Omental fat pad (tissue), 4 donors: ENCODE measurements around the gene FTCD. TPM values are rescaled to one million over a fixed set of nuclear protein-coding genes. Genes with fewer than 3 reads are reported as not detected.
"Not testable (repeated sequence)": the region's sequence is repeated elsewhere in the genome, so short reads cannot be mapped to it uniquely, and the experiment has no call there.

Experiments used
- ATAC-seq: fragments of 150-250 bp; one replicate; pipeline ENCODE4 v1.9.1; 2016; ENCODE audit warnings: mild to moderate bottlenecking, moderate library complexity; ENCODE audit not compliant: low FRiP score
- DNase-seq: peaks from one replicate; pipeline ENCODE4 v3.0.0-alpha.2; 2019; ENCODE audit warnings: low spot score
- total RNA-seq, 4 donors: library from RNA; depleted of rRNA; stranded (reverse); fragments of >200 nt; gene quantifications; one replicate each; pipeline ENCODE4 v1.1.0, GENCODE V29; 2016
- TF ChIP-seq, protein P1 (sequence below), 3 donors: fragments of 450-650 bp; IDR thresholded peaks; one replicate each; pipeline ENCODE4 v1.5.1; 2016 to 2017; ENCODE audit warnings: antibody characterized with exemption in 3 of 3, mild to moderate bottlenecking in 3 of 3, moderate library complexity in 2 of 3

FTCD gene
- total RNA-seq, 4 donors from 2014 or later, result not detected

- DNase-seq (no peak), ATAC-seq (no peak)
- TF ChIP-seq, protein P1, sequence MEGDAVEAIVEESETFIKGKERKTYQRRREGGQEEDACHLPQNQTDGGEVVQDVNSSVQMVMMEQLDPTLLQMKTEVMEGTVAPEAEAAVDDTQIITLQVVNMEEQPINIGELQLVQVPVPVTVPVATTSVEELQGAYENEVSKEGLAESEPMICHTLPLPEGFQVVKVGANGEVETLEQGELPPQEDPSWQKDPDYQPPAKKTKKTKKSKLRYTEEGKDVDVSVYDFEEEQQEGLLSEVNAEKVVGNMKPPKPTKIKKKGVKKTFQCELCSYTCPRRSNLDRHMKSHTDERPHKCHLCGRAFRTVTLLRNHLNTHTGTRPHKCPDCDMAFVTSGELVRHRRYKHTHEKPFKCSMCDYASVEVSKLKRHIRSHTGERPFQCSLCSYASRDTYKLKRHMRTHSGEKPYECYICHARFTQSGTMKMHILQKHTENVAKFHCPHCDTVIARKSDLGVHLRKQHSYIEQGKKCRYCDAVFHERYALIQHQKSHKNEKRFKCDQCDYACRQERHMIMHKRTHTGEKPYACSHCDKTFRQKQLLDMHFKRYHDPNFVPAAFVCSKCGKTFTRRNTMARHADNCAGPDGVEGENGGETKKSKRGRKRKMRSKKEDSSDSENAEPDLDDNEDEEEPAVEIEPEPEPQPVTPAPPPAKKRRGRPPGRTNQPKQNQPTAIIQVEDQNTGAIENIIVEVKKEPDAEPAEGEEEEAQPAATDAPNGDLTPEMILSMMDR (IDR thresholded peaks at IDR 0.05), result no peak
These were observed 30.3 kb upstream of the FTCD start for GRCh38 chr21:46185716-46186115.

GRCh38 chr21:46184625-46185555 is 29.5 kb upstream of the FTCD start:
- ATAC-seq, result peak; percentile 81
- peak; percentile 56 for DNase-seq
- TF ChIP-seq, protein P1 (IDR thresholded peaks at IDR 0.05), result no peak

DNA sequence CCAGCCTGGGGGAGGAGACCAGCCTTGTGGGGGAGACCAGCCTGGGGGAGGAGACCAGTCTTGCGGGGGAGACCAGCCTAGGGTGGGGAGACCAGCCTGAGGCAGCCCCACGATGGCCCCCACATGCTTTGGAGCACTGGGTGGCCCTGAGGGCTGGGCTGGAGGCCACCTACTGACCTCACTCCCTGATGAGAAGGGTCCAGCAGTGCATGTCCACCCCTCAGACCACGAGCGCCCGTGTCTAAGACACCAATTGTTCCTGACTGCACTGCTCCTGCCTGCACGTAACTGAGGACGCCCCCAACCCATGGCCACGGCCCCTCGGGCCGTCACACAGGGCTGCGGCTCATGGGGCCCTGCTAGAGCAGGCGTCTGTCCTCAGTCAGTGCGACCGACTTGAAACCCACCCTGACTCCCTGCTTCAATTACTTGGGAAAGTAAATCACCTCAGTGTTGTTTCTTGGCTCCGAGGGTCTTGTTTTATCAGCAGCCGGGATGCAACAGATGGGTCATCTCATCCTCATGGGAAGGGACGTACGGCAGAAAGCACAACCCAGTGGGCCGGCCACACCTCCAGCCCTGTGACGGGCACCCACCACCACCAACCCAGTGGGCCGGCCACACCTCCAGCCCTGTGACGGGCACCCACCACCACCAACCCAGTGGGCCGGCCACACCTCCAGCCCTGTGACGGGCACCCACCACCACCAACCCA is 28.7 kb upstream of the FTCD start, which contains the start of gene SPATC1L:
SPATC1L (minus strand) TSS at position 550 of the 715 bp plus-strand sequence. CDS start 1,643 bp downstream, outside the sequence.
- TF ChIP-seq, protein P1 (IDR thresholded peaks at IDR 0.05), result no peak
- no peak for DNase-seq
- ATAC-seq, result peak; percentile 40

DNA sequence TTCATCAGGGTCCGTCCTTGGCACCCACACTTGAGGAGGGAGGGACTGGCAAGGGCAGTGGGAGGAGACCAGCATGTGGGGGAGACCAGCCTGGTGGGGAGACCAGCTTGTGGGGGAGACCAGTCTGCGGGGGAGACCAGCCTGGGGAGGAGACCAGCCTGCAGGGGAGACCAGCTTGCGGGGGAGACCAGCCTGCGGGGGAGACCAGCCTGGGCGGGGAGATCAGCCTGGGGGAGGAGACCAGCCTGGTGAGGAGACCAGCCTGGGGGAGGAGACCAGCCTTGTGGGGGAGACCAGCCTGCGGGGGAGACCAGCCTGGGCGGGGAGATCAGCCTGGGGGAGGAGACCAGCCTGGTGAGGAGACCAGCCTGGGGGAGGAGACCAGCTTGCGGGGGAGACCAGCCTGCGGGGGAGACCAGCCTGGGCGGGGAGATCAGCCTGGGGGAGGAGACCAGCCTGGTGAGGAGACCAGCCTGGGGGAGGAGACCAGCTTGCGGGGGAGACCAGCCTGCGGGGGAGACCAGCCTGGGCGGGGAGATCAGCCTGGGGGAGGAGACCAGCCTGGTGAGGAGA is 28.0 kb upstream of the FTCD start:
- not testable (repeated sequence) for DNase-seq, ATAC-seq

DNA sequence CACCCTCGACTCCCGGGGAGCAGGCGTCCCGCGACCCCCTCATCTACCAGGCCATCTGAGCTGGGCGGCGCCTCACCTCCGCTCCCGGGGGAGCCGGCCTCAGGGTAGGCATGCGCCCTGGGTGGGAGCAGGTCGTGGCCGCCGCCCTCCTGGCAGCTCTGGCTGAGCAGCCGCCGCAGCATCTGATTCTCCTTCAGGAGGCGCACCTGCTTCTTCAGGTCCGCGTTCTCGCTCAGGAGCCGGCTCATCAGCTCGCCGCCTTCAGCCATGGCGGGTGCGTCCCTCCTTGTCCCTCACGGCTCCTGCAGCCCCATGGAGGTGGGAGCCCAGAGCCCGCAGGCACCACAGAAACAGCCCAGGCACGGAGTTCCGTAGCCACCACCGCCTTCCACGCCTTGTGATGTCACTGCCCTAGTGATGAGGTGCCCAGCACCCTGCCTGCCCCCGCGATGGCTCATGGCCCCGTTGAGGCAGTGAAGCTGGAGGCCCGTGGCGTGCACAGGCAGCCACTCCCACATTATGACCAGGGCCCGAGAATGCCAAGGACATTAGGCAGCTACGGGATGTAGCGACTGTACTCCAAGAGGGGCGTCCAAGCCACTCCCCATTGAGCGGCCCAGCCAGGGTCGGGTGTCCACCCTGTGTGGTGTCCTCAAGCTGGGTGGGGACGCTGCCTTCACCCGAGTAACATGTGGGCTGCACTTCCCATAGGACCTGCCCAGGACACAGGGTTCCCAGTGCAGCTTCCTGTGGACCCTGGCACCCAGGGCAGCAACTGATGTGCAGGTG is 27.4 kb upstream of the FTCD start:
- no peak for ATAC-seq
- TF ChIP-seq, protein P1 (IDR thresholded peaks at IDR 0.05), result no peak
- DNase-seq, result no peak

DNA sequence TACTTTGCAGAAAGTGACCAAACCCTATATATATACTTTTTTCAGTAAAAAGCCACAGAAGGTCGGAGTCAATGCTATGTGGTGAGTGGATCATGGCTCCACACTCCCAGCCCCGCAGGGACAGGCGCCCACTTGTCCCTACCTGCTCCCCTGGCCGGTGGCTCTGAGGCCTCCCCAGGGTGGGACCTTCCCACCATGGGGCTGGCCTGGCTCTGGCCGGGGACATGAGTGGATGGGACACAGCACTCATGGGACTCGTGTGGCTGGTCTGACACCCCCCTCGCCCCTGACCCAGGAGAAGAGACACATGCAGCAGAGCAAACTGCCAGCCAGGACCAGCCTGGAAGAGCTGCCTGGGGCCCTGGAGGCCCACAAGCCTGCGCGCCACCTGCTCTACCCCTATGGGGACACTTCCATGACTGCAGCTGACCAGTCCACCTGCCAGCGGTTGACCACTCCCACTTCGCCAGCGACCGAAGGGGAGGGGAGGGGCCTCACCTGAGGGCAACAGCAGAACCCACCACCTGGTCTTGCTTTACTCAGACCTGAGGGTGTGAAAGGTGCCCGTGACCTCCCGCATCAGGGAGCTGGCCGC is 26.7 kb upstream of the FTCD start:
- no peak for ATAC-seq
- DNase-seq, result no peak
- TF ChIP-seq, protein P1 (IDR thresholded peaks at IDR 0.05), result no peak
